A549 (cell line): Measurements from ENCODE around the gene IRX3. TPM values are rescaled to one million over a fixed set of nuclear protein-coding genes. Genes with fewer than 3 reads are reported as not detected.
A peak's percentile ranks its signal among the peaks of the same experiment; 100 is the strongest.

Experiments
- ATAC-seq, 2 experiments: fragments of 200-7000 bp in 1 of 2; fragments of >200 bp in 1 of 2; cut with Nextera tagmentation in 1 of 2; cut with Tn5 transposase in 1 of 2; 3 replicates each; pipeline versions ENCODE4 v1.8.0 to v1.9.1; 2018 to 2020; ENCODE audit warnings: mild to moderate bottlenecking in 1 of 2, moderate library complexity in 1 of 2
- CTCF ChIA-PET: fragments of 300-600 bp; sonication (Branson Sonifier 250); formaldehyde crosslinking; extraction: SDS; loops from one replicate; lab custom pipeline; 2021; ENCODE audit warnings: antibody characterized with exemption, inconsistent platforms; lab: Yijun Ruan, JAX
- POLR2A ChIA-PET: fragments of 350-600 bp; formaldehyde crosslinking; extraction: SDS; loops from one replicate; lab custom pipeline; 2021; ENCODE audit warnings: antibody characterized with exemption, inconsistent platforms; lab: Yijun Ruan, JAX
- DNase-seq, 2 experiments: peaks; one replicate each; pipeline versions ENCODE4 v3.0.0 to v3.0.0-alpha.2; 2011 to 2016; ENCODE audit warnings: low read depth in 1 of 2, low spot score in 1 of 2
- FAIRE-seq: peaks from 2 replicates; lab custom pipeline; 2011; peaks lifted over from hg19 to GRCh38; lab: Jason Lieb, UNC
- H3K27ac ChIP-seq, 2 experiments: fragments of >200 bp; sonication (Bioruptor Twin); formaldehyde crosslinking; 3 replicates each; pipeline ENCODE4 v1.5.1; 2016 to 2017
- H3K4me1 ChIP-seq: fragments of >200 bp; sonication (Bioruptor Twin); formaldehyde crosslinking; 3 replicates; pipeline ENCODE4 v1.6.1; 2016
- H3K4me2 ChIP-seq: fragments of >200 bp; sonication (Bioruptor Twin); formaldehyde crosslinking; 3 replicates; pipeline ENCODE4 v1.6.1; 2016
- H3K4me3 ChIP-seq: fragments of >200 bp; sonication (Bioruptor Twin); formaldehyde crosslinking; 3 replicates; pipeline ENCODE4 v1.5.1; 2016
- H3K9me3 ChIP-seq: fragments of >200 bp; sonication (Bioruptor Twin); formaldehyde crosslinking; 3 replicates; pipeline ENCODE4 v1.6.1; 2016
- CBX2 ChIP-seq: fragments of 200-600 bp; sonication (generic); IDR thresholded peaks from 2 replicates; pipeline ENCODE4 v1.6.1; 2016; ENCODE audit warnings: low read depth, mild to moderate bottlenecking, borderline replicate concordance
- CBX8 ChIP-seq: fragments of 200-600 bp; sonication (generic); IDR thresholded peaks from 2 replicates; pipeline ENCODE4 v1.6.1; 2016
- CHD2 ChIP-seq: fragments of 150-350 bp; IDR thresholded peaks from 2 replicates; pipeline ENCODE4 v1.6.1; 2014; ENCODE audit warnings: low read length; ENCODE audit not compliant: partially characterized antibody
- EHF ChIP-seq: fragments of 250-450 bp; sonication (Bioruptor Pico); IDR thresholded peaks from 2 replicates; pipeline ENCODE4 v1.5.0; 2020; ENCODE audit warnings: mild to moderate bottlenecking
- FOSB ChIP-seq: fragments of 250-450 bp; sonication (Bioruptor Pico); IDR thresholded peaks from 2 replicates; pipeline ENCODE4 v1.5.0; 2020; ENCODE audit warnings: mild to moderate bottlenecking, moderate library complexity
- FOXS1 ChIP-seq: fragments of 250-450 bp; sonication (Bioruptor Pico); IDR thresholded peaks from 2 replicates; pipeline ENCODE4 v1.5.0; 2020; ENCODE audit warnings: mild to moderate bottlenecking, moderate library complexity
- HOXA7 ChIP-seq: fragments of 250-450 bp; sonication (Bioruptor Pico); IDR thresholded peaks from 2 replicates; pipeline ENCODE4 v1.5.0; 2020; ENCODE audit warnings: mild to moderate bottlenecking, moderate library complexity
- JUN ChIP-seq, 2 experiments: fragments of >200 bp; sonication (Bioruptor Twin); formaldehyde crosslinking; IDR thresholded peaks; 2 replicates in 1 of 2; 3 replicates in 1 of 2; pipeline ENCODE4 v1.6.1; 2016 to 2017
- KDM1A ChIP-seq: fragments of 200-600 bp; sonication (generic); IDR thresholded peaks from 2 replicates; pipeline ENCODE4 v1.6.1; 2016; ENCODE audit warnings: low read depth, mild to moderate bottlenecking
- MAFK ChIP-seq: fragments of 450-650 bp; IDR thresholded peaks from 2 replicates; pipeline ENCODE4 v1.6.1; 2014; ENCODE audit not compliant: partially characterized antibody
- NPAS2 ChIP-seq: fragments of 250-450 bp; sonication (Bioruptor Pico); IDR thresholded peaks from 2 replicates; pipeline ENCODE4 v1.8.0; 2022; ENCODE audit warnings: mild to moderate bottlenecking, moderate library complexity, borderline replicate concordance
- POLR2AphosphoS2 ChIP-seq: conservative IDR thresholded peaks from 2 replicates; pipeline ENCODE4 v1.6.1; 2012; ENCODE audit warnings: low read length, improper control_type of control experiment, inconsistent platforms
- RAD21 ChIP-seq, 2 experiments: fragments of >200 bp in 1 of 2; sonication (Bioruptor Twin) in 1 of 2; formaldehyde crosslinking in 1 of 2; IDR thresholded peaks in 1 of 2; conservative IDR thresholded peaks in 1 of 2; 2 replicates in 1 of 2; 3 replicates in 1 of 2; pipeline ENCODE4 v1.6.1; 2012 to 2018; ENCODE audit warnings: inconsistent platforms in 1 of 2
- RCOR1 ChIP-seq: fragments of 150-350 bp; IDR thresholded peaks from 2 replicates; pipeline ENCODE4 v1.6.1; 2014; ENCODE audit warnings: antibody characterized with exemption, low read length, low read depth
- RNF2 ChIP-seq: fragments of 200-600 bp; sonication (generic); IDR thresholded peaks from 2 replicates; pipeline ENCODE4 v1.6.1; 2016; ENCODE audit warnings: low read depth, mild to moderate bottlenecking, antibody characterized with exemption, moderate library complexity, borderline replicate concordance
- SREBF2 ChIP-seq: fragments of 450-650 bp; IDR thresholded peaks from 2 replicates; pipeline ENCODE4 v1.6.1; 2014; ENCODE audit warnings: mild to moderate bottlenecking, moderate library complexity
- TP53 ChIP-seq: fragments of 250-450 bp; sonication (Bioruptor Pico); IDR thresholded peaks from 2 replicates; pipeline ENCODE4 v1.5.0; 2021; ENCODE audit warnings: mild to moderate bottlenecking, moderate library complexity
- ZNF302 ChIP-seq: fragments of 250-450 bp; sonication (Bioruptor Pico); IDR thresholded peaks from 2 replicates; pipeline ENCODE4 v1.9.0; 2021; ENCODE audit warnings: inconsistent platforms, mild to moderate bottlenecking, moderate library complexity
- WGBS: methylation state at CpG from one replicate; pipeline ENCODE4 v1.1.6; 2017; ENCODE audit errors: missing lambda C conversion rate; 5-methylcytosine and 5-hydroxymethylcytosine counted together
- polyA plus RNA-seq, 4 experiments: library from polyadenylated mRNA; depleted of rRNA in 3 of 4; stranded (reverse); fragments of >200 nt; fragmentation: RNase III in 1 of 4; extraction: RNeasy Plus Mini Kit Qiagen cat#74134 plus additional on column Dnase treatment in 1 of 4; gene quantifications; 2 replicates in 3 of 4; 3 replicates in 1 of 4; pipeline ENCODE4 v1.2.3, GENCODE V29; 2011 to 2017
- TF ChIP-seq, protein P1 (sequence below): fragments of 450-650 bp; IDR thresholded peaks from 2 replicates; pipeline ENCODE4 v1.6.1; 2014; ENCODE audit warnings: antibody characterized with exemption
- TF ChIP-seq, protein P2 (sequence below): fragments of 250-450 bp; sonication (Bioruptor Pico); IDR thresholded peaks from 2 replicates; pipeline ENCODE4 v1.5.0; 2021; ENCODE audit warnings: mild to moderate bottlenecking, moderate library complexity, borderline replicate concordance

IRX3 gene
- polyA plus RNA-seq, 2 of the 4 experiments (the other 2 are of a cell fraction) = 1.7 to 3.2 TPM

DNA sequence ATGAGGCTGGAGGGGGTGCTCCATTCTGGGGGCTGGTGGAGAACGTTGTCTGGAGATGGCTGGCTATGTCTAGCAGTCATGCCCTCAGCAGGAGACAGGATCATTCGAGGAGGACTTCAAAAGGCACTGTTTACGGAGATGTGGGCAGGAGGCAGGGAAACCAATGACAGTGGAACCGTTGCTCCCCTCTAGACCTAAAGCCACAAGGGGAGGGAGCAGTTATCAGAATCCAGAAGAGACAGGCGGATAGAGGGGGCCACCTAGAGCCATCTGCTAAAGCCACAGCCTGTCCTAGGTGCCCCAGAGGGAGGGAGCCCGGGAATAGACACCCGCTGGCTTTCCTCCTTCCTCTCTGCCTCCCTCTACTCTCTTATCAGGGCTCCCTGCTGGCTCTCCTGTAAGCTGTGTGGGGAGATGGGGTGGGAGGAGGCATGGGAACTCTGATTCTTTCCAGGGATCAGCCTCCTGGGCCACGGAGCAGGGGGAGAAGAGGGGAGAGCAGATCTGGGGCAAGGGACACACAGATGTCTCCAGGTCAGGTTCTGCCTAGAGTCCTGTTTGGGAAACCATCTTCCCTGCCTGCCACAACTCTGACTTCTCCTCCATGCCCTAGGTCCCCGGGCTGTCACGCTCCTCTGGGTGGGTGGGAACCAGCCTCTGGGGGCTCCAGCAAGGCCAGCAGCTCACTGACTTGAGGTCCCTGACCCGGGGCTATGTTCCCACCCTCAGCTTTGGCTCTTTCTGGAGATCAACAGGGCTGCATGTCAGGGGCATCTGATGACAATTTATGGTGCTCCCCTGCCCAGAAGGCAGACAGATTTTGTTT lies 42.3 kb downstream of the IRX3 start (continued):
- TF ChIP-seq RAD21 (conservative IDR thresholded peaks at IDR 0.05 in 1 of 2, IDR thresholded peaks at IDR 0.05 in 1 of 2) = no peak
- no peak for TF ChIP-seq TP53 (CRISPR knock-in tag)
- TF ChIP-seq MAFK = no peak
- no peak for TF ChIP-seq JUN (IDR thresholded peaks at IDR 0.05)
- TF ChIP-seq, protein P1, sequence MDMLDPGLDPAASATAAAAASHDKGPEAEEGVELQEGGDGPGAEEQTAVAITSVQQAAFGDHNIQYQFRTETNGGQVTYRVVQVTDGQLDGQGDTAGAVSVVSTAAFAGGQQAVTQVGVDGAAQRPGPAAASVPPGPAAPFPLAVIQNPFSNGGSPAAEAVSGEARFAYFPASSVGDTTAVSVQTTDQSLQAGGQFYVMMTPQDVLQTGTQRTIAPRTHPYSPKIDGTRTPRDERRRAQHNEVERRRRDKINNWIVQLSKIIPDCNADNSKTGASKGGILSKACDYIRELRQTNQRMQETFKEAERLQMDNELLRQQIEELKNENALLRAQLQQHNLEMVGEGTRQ = no peak

DNA sequence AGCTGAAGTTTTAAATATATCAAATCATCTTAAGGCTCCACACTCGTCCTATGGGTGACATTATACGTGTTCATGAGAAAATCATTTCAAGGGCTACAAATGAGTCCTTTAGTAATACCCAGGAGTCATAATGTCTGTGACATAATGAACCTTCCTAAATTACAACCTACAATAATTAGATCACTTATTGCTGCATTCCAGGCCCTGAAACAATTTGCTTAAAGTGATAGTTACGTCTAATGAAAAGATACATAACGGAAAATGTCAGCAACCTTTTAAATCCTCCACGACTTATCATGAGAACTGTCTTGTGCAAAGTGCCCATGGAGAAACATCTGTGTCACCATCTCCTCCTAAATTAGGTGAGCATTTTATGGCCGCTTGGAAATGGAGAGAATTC lies 43.4 kb downstream of the IRX3 start:
- Histone ChIP-seq H3K4me3 (no peak overlapping the region), H3K27ac (no peak overlapping the region), H3K4me2 (no peak overlapping the region), H3K9me3 (no peaks in the 10 kb centered on the region), H3K4me1 (0 out of 3 replicates have a peak, but pooled peaks cover 5% of the 10 kb centered on the region)
- ATAC-seq (no peak), DNase-seq (no peak), FAIRE-seq (peak; percentile 7)
- WGBS = 64% methylated on average over 6 of the region's 6 CpGs
- TF ChIP-seq EHF (CRISPR knock-in tag) (no peak), CBX8 (no peak), RCOR1 (no peak), NPAS2 (CRISPR knock-in tag) (no peak), CHD2 (no peak), CBX2 (no peak), POLR2AphosphoS2 (no peak), KDM1A (no peak), RNF2 (no peak), HOXA7 (CRISPR knock-in tag) (no peak), FOXS1 (CRISPR knock-in tag) (no peak), SREBF2 (no peak), FOSB (CRISPR knock-in tag) (no peak)
- ChIA-PET POLR2A (no interaction called here), CTCF (interaction anchor here (1.0 kb wide), 1 partner anchor 13 kb away, joined by 3 read pairs; no protein-coding TSS in a partner anchor)

DNA sequence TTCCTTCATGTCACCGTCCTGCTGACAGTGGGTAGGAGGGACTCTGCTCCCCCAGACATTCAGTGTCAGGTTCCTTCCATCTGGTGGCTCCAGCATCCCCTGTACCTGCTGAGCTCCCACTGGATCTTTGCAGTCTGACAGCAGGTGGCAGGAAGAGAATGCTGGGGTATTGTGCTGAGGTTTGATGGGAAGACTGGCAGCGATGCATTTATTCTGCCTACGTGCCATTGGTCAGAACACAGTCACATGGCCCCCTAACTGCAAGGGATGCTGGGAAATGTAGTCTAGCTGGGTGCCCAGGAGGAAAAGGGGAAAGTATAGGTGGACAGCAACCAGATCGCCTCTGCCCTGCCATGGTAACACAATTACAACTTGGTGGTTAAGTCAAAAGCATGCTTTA lies 44.4 kb downstream of the IRX3 start:
- ATAC-seq (peak; percentile 28 to 84; a peak in 4 of 6 replicates), FAIRE-seq (no peak), DNase-seq (peak in 1 of 2 experiments; percentile 56)
- POLR2A ChIA-PET = no interaction called here
- CTCF ChIA-PET = no interaction called here
- 27% methylated on average over 4 of the region's 4 CpGs for WGBS
- Histone ChIP-seq H3K27ac (no peak overlapping the region), H3K4me2 (peak overlapping the region; percentile 32; the same call in 1 of the 3 replicates), H3K4me1 (0 out of 3 replicates have a peak, but pooled peaks cover 5% of the 10 kb centered on the region), H3K9me3 (no peaks in the 10 kb centered on the region), H3K4me3 (no peak overlapping the region)
- TF ChIP-seq, protein P2, sequence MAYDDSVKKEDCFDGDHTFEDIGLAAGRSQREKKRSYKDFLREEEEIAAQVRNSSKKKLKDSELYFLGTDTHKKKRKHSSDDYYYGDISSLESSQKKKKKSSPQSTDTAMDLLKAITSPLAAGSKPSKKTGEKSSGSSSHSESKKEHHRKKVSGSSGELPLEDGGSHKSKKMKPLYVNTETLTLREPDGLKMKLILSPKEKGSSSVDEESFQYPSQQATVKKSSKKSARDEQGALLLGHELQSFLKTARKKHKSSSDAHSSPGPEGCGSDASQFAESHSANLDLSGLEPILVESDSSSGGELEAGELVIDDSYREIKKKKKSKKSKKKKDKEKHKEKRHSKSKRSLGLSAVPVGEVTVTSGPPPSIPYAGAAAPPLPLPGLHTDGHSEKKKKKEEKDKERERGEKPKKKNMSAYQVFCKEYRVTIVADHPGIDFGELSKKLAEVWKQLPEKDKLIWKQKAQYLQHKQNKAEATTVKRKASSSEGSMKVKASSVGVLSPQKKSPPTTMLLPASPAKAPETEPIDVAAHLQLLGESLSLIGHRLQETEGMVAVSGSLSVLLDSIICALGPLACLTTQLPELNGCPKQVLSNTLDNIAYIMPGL (CRISPR knock-in tag) = no peak
- no peak for TF ChIP-seq ZNF302 (CRISPR knock-in tag)
- TF ChIP-seq, protein P1 = peak; percentile 80
